ENCODE results near the gene GRIK4.

GRIK4 gene

DNA sequence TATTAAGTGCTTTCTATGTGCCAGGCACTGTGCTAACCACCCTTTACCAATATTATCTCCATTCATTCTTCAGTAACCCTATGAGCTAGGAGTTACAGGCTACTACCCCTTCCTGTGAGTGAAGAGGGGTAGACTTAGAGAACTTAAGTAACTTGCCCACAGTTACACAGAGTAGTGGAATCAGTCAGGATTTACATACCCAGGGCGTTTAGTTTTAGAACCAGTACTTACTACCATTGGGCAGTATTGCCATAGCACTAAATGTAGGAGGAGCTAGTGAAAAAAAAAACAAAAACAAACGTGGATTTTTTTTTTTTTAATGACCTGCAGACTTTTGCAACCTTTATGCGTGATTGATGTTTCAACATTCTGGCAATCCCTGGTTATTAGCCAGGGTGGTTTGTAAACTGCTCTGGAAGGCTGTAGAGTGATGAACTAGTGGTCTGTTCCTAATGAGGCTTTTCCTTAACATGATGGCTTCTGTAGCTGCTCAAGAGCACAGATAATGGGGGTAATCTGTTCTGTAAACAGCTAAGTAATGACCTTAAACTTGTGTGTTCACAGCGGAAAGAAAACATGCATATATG lies 523.7 kb downstream of the GRIK4 start:
- no peaks in the 10 kb centered on the region for H3K9me3 Mint-ChIP-seq
- H3K27ac Mint-ChIP-seq = no peak overlapping the region
- peaks cover 20% of the 10 kb centered on the region for H3K4me1 Mint-ChIP-seq (ENCODE audit: low read depth)
- H3K36me3 Mint-ChIP-seq (ENCODE audit: low read depth) = peaks cover 4% of the 10 kb centered on the region
- no peaks in the 10 kb centered on the region for H3K27me3 Mint-ChIP-seq
- no peak overlapping the region for H3K4me3 Mint-ChIP-seq

DNA sequence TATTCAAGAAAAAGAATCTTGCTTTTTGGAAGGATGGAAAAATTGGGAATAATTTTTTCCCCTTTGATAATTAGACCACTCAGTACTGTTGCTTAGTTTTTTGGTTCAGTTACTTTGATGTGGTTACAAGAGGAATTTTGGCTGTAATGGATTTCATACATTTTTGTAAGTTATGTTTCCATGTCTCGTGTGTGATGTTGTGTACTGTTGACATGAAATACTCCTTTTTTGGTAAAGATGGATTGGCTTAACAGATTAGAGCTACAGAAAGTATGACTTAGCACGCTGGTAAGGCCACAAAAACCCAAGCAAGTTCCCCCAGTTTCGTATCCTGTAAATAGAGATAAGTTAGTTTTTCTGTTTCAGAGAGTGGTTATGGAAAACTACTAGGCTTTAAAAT lies 524.2 kb downstream of the GRIK4 start:
- H3K36me3 Mint-ChIP-seq (ENCODE audit: low read depth) = peaks cover 4% of the 10 kb centered on the region
- H3K4me1 Mint-ChIP-seq (ENCODE audit: low read depth) = peaks cover 17% of the 10 kb centered on the region
- no peak overlapping the region for H3K4me3 Mint-ChIP-seq
- H3K27ac Mint-ChIP-seq = peak overlapping the region; percentile 81
- no peaks in the 10 kb centered on the region for H3K27me3 Mint-ChIP-seq
- no peaks in the 10 kb centered on the region for H3K9me3 Mint-ChIP-seq

- Mint-ChIP-seq H3K36me3 (ENCODE audit: low read depth) (peaks cover 4% of the 10 kb centered on the region), H3K9me3 (no peaks in the 10 kb centered on the region)
These were observed 525.5 kb downstream of the GRIK4 start for GRCh38 chr11:121037016-121037415.

More at GRCh38 chr11:121037016-121037415, 525.5 kb downstream of the GRIK4 start:
- Mint-ChIP-seq H3K4me1 (ENCODE audit: low read depth) (peaks cover 22% of the 10 kb centered on the region), H3K27ac (no peak overlapping the region), H3K27me3 (no peaks in the 10 kb centered on the region), H3K4me3 (no peak overlapping the region)
